Measurements from ENCODE around the gene UBE3A.

The UBE3A gene

GRCh38 chr15:25402342-25402741, 36.5 kb downstream of the UBE3A start:
- no peak for DNase-seq

GRCh38 chr15:25401501-25401900, 37.3 kb downstream of the UBE3A start:
- no peak for DNase-seq

- DNase-seq: no peak
Observed at GRCh38 chr15:25397100-25397499, 41.7 kb downstream of the UBE3A start.

GRCh38 chr15:25394898-25395297, 43.9 kb downstream of the UBE3A start:
- DNase-seq: no peak

DNA sequence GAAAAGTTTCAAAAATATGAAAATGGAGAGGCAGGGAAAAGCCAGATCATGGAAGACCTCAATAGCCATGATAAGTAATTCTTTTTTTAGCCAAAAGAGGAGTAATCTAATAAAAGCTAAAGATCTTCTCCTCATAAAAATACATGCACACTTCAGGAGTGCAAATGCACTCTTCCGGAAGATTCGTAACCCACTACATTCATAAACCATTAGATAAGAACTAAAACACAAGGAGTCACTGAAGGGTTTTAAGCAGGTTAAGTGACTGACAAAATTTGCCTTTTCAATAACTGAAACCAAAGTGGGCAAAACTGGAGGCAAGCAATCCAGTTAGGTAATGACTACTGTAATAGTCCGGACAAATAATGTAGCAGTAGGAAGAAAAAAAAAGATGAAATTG, 46.0 kb downstream of the UBE3A start:
- DNase-seq: no peak

GRCh38 chr15:25391971-25392721, 46.7 kb downstream of the UBE3A start:
- no peak for DNase-seq

- DNase-seq: no peak
Observed at GRCh38 chr15:25385986-25386385, 52.8 kb downstream of the UBE3A start.

DNA sequence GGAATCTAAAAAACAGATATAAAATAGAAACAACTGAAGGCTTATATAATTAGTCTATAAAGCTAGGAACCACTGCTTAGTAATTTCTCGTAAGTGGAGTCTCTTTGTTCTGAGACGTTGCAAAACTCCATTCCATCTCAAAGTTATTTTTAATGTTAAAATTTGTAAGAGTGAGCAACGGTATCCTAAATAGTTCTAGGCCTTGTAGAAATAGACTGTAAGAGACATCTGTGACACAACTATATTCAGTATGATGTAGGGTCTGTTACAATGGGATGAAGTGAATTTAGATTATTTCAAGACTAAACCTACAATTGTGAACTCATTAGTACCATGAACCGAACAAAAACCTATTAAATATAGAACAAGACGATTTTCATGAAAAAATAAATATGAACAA, 57.2 kb downstream of the UBE3A start:
- no peak for DNase-seq

GRCh38 chr15:25378501-25378901, 60.3 kb downstream of the UBE3A start:
- DNase-seq: no peak

DNA sequence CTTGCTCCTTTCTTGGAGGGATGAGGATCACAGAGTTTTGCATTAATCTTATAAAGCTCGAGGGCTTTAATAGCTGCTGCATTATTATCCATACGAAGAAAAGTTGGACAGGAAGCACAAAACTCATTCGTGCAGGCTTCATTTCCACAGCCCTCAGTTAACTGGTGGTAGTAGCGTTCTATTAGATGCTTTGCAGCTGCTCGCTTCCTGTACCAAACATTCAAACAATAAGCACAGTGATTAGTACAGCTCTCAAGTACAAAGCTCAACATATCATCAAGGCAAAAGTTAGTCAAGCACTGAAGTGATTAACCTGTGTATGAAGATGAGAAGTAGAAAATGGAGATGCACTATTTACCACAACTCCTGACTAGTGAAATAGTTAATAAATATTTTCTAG, 63.3 kb downstream of the UBE3A start:
- no peak for DNase-seq

GRCh38 chr15:25374143-25374542, 64.7 kb downstream of the UBE3A start:
- no peak for DNase-seq

- DNase-seq: no peak
Observed at GRCh38 chr15:25372298-25372697, 66.5 kb downstream of the UBE3A start.

- no peak for DNase-seq
Observed at GRCh38 chr15:25368850-25369249, 70.0 kb downstream of the UBE3A start.

- DNase-seq: no peak
Observed at GRCh38 chr15:25366058-25366457, 72.8 kb downstream of the UBE3A start.

DNA sequence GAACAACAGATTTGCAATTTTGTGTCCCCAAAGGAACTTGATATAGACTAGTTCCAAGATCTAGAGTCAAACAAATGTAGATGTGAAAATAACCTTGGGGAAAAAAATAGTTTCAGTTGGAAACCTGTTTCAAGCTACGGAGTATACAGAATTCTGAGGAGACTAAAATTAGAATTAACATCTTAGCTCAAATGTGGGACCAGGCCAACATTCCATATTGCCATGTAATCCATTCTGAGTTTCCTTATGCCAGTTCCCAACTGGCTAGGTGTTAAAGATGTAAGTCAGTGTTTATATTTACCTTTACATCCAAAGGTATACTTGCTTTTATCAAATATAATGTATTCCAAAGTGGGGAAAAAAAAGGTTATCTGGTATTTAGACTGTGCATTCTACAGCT, 76.3 kb downstream of the UBE3A start:
- DNase-seq: no peak

DNA sequence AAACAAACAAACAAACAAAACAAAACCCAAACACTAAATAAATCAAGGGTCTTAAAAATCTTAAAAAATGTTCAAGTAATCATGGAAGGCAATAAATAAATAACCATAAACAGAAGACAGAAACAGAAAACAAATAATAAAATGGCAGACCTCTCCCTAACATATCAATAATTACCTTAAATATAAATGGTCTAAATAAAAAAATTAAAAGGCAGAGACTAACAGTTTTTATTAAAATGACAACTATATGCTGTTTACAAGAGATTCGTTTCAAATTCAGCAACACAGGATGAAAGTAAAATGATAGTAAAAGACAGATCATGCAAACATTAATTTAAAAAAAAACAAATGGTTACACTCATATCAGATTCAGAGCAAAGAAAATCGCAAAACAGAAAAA, 91.1 kb downstream of the UBE3A start:
- DNase-seq: no peak

DNA sequence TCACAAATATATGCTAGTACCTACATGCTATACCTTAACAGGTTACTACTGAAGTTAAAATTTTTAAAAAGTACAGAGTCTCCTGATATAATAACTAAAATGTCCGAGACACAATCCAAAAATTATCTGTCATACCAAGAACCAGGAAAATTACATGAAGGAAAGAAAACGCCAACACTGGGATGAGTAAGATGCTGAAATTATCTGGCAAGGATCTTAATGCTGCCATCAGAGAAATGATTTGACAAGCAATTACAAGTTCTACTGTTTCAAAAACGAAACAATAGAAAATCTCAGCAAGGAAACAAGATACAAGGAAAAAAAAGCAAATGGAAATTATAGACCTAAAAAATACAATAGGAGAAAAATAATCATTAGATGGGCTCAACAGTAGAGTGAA, 92.5 kb downstream of the UBE3A start:
- no peak for DNase-seq

DNA sequence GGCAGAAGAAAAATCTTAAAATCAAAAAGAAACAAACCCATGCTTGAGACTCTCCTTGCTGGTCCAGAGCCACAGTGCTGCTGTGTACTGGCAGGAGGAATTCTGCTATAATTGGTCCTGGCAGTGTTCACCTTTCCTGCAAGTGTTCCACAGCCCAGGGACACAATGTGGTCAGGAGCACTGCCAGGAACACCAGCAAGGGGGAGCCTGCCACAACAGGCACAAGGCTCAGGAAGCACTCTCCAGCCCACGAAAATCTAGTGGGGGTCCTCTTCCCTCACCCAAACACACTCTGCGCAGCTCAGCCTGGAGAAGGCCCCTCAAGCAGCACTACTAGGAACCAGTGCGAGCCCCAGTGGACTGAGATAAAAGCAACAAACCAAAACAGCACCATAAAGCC, 92.9 kb downstream of the UBE3A start:
- DNase-seq: no peak

GRCh38 chr15:25342629-25343028, 96.2 kb downstream of the UBE3A start:
- no peak for DNase-seq

DNA sequence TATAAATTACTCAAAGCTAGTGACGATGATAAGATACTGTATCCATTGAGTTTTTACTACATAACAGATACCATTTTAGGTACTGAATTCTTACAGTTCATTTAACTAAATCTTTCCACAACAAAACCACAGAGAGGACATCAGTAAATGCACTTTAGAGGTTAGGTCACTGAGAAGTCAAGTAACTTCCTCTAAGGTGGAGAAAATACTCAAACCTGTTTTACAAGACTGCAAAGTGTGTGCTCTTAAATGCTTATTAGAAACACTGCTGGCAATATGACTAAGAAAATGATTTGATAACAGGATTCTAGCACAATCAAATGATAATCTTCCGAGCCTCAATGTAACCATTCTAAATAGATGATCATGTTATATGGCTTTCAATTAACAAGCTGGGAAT, 99.4 kb downstream of the UBE3A start:
- DNase-seq: no peak

DNA sequence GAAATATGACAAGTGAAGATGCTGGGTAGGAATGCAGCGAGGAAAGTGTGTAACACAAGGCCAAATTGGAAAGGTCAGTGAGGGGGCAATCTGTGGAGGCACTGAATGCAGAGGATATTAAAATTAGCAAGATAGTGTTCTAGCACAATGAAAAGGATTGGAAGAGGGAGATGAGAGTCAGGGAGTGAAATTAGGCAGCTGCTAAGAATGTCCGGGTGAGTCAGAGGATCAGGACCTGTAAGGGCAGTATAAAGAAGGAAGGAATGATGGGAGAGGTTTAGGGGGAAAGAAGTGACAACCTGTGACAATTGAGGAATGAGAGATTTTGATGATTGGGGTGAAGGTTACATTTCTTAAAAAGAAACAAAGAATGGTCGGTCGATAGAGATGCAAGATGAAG, 103.5 kb downstream of the UBE3A start:
- DNase-seq: no peak

GRCh38 chr15:25333049-25333448, 105.8 kb downstream of the UBE3A start:
- no peak for DNase-seq

- DNase-seq: no peak
Observed at GRCh38 chr15:25332306-25332705, 106.5 kb downstream of the UBE3A start.

DNA sequence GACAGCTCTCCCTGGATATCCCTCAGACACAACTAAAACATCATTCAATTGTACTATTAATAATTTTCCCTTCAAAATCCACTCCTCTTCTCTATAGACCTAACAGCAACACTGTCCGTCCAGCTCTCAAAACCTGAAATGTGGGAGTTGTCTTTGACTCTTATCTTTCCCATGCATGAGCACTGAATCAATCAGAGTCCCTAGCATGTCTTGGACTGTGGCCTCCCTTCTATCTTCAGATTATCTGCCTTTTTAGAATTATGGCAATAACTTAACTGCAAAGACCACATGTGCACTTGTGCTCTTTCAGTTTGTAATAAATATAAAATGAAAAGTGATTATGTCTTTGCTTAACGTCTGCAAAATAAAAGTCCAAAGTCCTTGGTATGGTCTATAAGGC, 107.0 kb downstream of the UBE3A start:
- no peak for DNase-seq

DNA sequence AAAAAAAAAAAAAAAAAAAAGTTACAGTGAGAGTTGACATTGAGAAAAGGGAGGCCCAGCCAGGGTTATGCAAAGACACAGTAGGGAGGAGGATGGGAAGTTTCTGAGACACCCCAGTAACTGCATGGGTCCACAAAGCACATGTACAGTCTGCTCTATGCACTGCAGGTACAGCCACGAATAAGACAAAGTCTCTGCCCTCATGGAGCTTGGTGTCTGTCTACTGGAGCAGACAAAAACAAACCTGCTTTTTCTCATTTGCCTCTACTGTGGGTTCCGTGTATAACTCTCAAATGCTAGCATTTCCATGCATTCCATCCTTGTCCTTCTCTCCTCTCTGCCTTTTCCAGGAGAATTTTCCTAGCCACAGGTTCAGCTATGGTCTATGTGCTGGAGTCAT, 107.4 kb downstream of the UBE3A start:
- no peak for DNase-seq
